Dermis lymphatic vessel endothelial cell (primary cell): ENCODE measurements around the gene ATP8A1. TPM values are rescaled to one million over a fixed set of nuclear protein-coding genes. Genes with fewer than 3 reads are reported as not detected.

Experiments
- total RNA-seq: library from RNA; depleted of rRNA; stranded (reverse); fragments of >200 nt; gene quantifications from 2 replicates; pipeline ENCODE4 v1.2.1, GENCODE V29; 2014

ATP8A1 gene
- 43.5 and 51.8 TPM in 2 replicates for total RNA-seq

DNA sequence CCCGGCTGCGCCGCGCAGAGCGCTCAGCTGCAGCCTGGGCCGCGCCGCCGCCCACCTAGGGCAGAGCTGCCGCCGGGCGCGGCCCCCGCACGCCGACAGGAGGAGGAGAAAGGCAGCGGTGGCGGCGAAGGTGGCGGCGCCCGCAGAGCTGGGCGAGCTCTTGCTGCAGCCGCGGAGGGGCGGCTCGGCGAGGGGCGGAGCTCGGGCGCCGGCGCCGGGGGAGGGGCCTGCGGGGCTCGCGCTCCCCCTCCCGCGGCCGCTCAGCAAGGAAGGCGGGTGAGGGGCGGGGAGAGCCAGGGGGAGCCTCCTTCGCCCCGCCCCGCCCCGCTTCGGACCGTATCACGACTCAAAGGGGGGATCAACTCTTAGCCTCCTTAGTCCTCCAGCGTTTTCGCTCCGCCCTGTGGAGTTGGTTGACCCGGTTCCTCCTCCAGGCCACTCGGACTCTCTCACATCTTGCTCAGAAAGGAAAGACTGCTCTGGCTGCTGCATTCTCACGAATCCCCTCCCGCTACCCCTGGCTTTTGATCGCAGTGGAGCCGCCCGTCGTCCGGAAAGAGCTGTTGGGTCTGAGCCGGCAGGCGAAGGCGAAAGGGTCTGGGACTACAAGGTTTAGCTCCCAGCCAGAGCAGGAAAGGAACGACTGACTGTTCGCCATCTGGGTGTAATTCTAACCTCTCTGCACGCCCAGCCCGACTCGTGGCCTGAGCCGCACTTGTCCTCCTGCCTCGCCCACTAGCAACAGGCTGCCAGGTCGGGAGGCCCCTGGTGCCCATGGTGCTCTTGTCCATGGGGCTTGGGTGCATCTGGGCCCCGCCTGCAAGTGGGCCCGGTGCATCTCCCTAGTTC, at the start of gene ATP8A1:
Gene ATP8A1 (minus strand): TSS at position 162 of the 849 bp plus-strand sequence. CDS start 232 bp downstream, outside the sequence.

GRCh38 chr4:42396752-42397634, 259.9 kb downstream of the ATP8A1 start, which contains the start of gene SHISA3:
SHISA3 (plus strand) TSS chr4:42397488; CDS start chr4:42398057, 569 bp downstream.

Other genes with a start within 250 kb of the ATP8A1 start
- gene GRXCR1, start 235.6 kb upstream of the ATP8A1 start, total RNA-seq, result not detected in 2 replicates